HepG2 (cell line): ENCODE data around the gene PSMB11. TPM values are rescaled to one million over a fixed set of nuclear protein-coding genes. Genes with fewer than 3 reads are reported as not detected.

Experiments
- FIP1L1 ChIP-seq: fragments of 200-400 bp; formaldehyde crosslinking; IDR thresholded peaks from 2 replicates; pipeline ENCODE4 v1.6.1; 2018; ENCODE audit warnings: low read depth, mild to moderate bottlenecking, low read length, moderate library complexity, borderline replicate concordance; ENCODE audit not compliant: insufficient read depth
- GATAD1 ChIP-seq: IDR thresholded peaks from 2 replicates; pipeline ENCODE4 v1.6.1; 2016; ENCODE audit warnings: missing genetic modification reagents, missing compliant biosample characterization
- MAZ ChIP-seq, 2 experiments: sonication (generic) in 1 of 2; formaldehyde crosslinking in 1 of 2; IDR thresholded peaks; 2 replicates each; pipeline versions ENCODE4 v1.5.0 to v1.6.1; 2012 to 2020; ENCODE audit warnings: low read depth in 2 of 2, mild to moderate bottlenecking in 2 of 2, borderline replicate concordance in 1 of 2, improper control_type of control experiment in 1 of 2, low read length in 1 of 2, missing genetic modification reagents in 1 of 2, moderate library complexity in 1 of 2
- MTA3 ChIP-seq: sonication (generic); formaldehyde crosslinking; IDR thresholded peaks from 2 replicates; pipeline ENCODE4 v1.4.0; 2020; ENCODE audit warnings: missing genetic modification reagents
- YY1 ChIP-seq: IDR thresholded peaks from 2 replicates; pipeline ENCODE4 v1.6.1; 2011; ENCODE audit warnings: low read length, low read depth, moderate library complexity, mild to moderate bottlenecking; ENCODE audit not compliant: insufficient read depth, insufficient replicate concordance
- ZBTB8A ChIP-seq: sonication (generic); formaldehyde crosslinking; IDR thresholded peaks from 2 replicates; pipeline ENCODE4 v1.4.0; 2020; ENCODE audit warnings: mild to moderate bottlenecking, low read depth, missing genetic modification reagents, borderline replicate concordance
- ZFP41 ChIP-seq: sonication (generic); formaldehyde crosslinking; IDR thresholded peaks from 2 replicates; pipeline ENCODE4 v1.4.0; 2020; ENCODE audit warnings: mild to moderate bottlenecking, missing genetic modification reagents, borderline replicate concordance
- ZNF224 ChIP-seq: sonication (generic); formaldehyde crosslinking; IDR thresholded peaks from 2 replicates; pipeline ENCODE4 v1.5.0; 2020; ENCODE audit warnings: mild to moderate bottlenecking, missing genetic modification reagents
- ZNF552 ChIP-seq: sonication (generic); formaldehyde crosslinking; IDR thresholded peaks from 2 replicates; pipeline ENCODE4 v1.9.0; 2022; ENCODE audit warnings: missing genetic modification reagents, mild to moderate bottlenecking, borderline replicate concordance
- ZNF589 ChIP-seq: sonication (generic); formaldehyde crosslinking; conservative IDR thresholded peaks from 2 replicates; pipeline ENCODE4 v1.8.0; 2022; ENCODE audit warnings: mild to moderate bottlenecking, moderate library complexity, missing genetic modification reagents
- ZNF878 ChIP-seq: sonication (generic); formaldehyde crosslinking; IDR thresholded peaks from 2 replicates; pipeline ENCODE4 v1.8.1; 2023; ENCODE audit warnings: mild to moderate bottlenecking, missing genetic modification reagents, moderate library complexity
- polyA plus RNA-seq, 8 experiments: library from polyadenylated mRNA; depleted of rRNA in 3 of 8; stranded (reverse) in 7 of 8; unstranded in 1 of 8; fragments of >200 nt; fragmentation: Illumina TruSeq in 4 of 8; extraction: Trizol in 4 of 8; gene quantifications; 2 replicates each; pipeline versions ENCODE4 v1.2.1 to v1.2.3, GENCODE V29; 2011 to 2016; ENCODE audit warnings: low read depth in 4 of 8, missing spikeins in 1 of 8, mixed read lengths in 1 of 8; ENCODE audit not compliant: insufficient read depth in 1 of 8
- total RNA-seq, 5 experiments: library from RNA; depleted of rRNA; stranded (reverse); fragments of >200 nt; fragmentation: Illumina TruSeq; extraction: Trizol; gene quantifications; 2 replicates each; pipeline ENCODE4 v1.2.3, GENCODE V29; 2016; ENCODE audit warnings: low read depth in 1 of 5
- TF ChIP-seq, protein P1 (sequence below): sonication (generic); formaldehyde crosslinking; IDR thresholded peaks from 2 replicates; pipeline ENCODE4 v1.4.0; 2020; ENCODE audit warnings: missing genetic modification reagents, borderline replicate concordance
- TF ChIP-seq, protein P2 (sequence below): sonication (generic); formaldehyde crosslinking; IDR thresholded peaks from 2 replicates; pipeline ENCODE4 v1.4.0; 2020; ENCODE audit warnings: mild to moderate bottlenecking, missing genetic modification reagents
- TF ChIP-seq, protein P3 (sequence below), 2 experiments: sonication (generic) in 1 of 2; formaldehyde crosslinking in 1 of 2; IDR thresholded peaks; 2 replicates each; pipeline versions ENCODE4 v1.4.0 to v1.6.1; 2016 to 2020; ENCODE audit warnings: borderline replicate concordance in 1 of 2, low read depth in 1 of 2, mild to moderate bottlenecking in 1 of 2, missing genetic modification reagents in 1 of 2
- TF ChIP-seq, protein P4 (sequence below): IDR thresholded peaks from 2 replicates; pipeline ENCODE4 v1.6.1; 2016; ENCODE audit warnings: mild to moderate bottlenecking

Gene PSMB11
- total and polyA plus RNA-seq, 2 of the 13 experiments (the other 11 are each of a cell fraction or from before 2014, with no cell fraction given): not detected

DNA sequence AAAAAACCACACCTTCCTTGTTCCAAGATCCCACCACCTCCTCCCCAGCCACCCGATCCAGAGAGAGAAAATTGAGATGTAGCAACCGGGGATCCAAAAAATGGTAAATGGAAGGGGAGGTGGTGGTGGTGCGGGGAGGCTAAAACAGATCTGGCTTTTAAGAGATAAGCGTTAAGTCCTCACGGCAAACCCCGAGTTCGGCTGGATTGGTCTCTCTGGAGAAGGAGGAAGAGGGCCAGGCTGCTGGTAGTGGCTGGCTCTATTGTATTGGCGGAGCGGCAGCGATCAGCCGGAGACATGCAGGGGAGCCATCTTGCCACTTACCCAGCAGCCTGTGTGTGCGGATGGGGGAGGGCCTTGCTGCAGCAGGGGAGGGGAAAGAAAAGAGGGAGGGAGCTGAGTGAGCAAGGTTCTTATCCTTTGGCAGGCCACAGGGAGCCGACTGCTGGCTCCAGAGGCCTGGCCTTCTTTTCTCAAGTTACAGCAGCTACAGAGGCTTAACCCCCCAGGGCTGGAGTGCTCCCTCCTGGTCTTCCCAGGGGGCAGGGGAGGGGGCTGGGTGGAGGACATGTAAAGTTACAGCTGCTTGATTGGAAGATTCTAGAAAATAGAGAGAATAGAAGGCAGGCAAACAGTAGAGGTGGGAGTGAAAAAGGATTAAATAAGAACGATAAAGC lies 29.4 kb downstream of the PSMB11 start (continued):
- TF ChIP-seq, protein P1, sequence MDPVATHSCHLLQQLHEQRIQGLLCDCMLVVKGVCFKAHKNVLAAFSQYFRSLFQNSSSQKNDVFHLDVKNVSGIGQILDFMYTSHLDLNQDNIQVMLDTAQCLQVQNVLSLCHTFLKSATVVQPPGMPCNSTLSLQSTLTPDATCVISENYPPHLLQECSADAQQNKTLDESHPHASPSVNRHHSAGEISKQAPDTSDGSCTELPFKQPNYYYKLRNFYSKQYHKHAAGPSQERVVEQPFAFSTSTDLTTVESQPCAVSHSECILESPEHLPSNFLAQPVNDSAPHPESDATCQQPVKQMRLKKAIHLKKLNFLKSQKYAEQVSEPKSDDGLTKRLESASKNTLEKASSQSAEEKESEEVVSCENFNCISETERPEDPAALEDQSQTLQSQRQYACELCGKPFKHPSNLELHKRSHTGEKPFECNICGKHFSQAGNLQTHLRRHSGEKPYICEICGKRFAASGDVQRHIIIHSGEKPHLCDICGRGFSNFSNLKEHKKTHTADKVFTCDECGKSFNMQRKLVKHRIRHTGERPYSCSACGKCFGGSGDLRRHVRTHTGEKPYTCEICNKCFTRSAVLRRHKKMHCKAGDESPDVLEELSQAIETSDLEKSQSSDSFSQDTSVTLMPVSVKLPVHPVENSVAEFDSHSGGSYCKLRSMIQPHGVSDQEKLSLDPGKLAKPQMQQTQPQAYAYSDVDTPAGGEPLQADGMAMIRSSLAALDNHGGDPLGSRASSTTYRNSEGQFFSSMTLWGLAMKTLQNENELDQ (CRISPR knock-in tag): no peak; the same call in 1 of the 2 replicates
- TF ChIP-seq ZBTB8A (CRISPR knock-in tag) (0 out of 2 replicates have a peak, but pooled peaks have one; percentile 37), MAZ (IDR thresholded peaks at IDR 0.05; ENCODE audit: borderline replicate concordance, low read depth, low read length) (peak; percentile 97), MAZ (CRISPR knock-in tag; IDR thresholded peaks at IDR 0.05; ENCODE audit: low read depth) (peak; percentile 85), FIP1L1 (peak; percentile 46; the same call in 1 of the 2 replicates), YY1 (peak; percentile 99), ZNF552 (CRISPR knock-in tag) (0 out of 2 replicates have a peak, but pooled peaks have one; percentile 15), ZNF589 (CRISPR knock-in tag) (no peak), ZNF878 (CRISPR knock-in tag) (no peak), MTA3 (CRISPR knock-in tag) (no peak), ZNF224 (peak; percentile 91; the same call in 1 of the 2 replicates), GATAD1 (CRISPR knock-in tag) (peak; percentile 94), ZFP41 (peak; percentile 74; the same call in 1 of the 2 replicates)
- TF ChIP-seq, protein P2, sequence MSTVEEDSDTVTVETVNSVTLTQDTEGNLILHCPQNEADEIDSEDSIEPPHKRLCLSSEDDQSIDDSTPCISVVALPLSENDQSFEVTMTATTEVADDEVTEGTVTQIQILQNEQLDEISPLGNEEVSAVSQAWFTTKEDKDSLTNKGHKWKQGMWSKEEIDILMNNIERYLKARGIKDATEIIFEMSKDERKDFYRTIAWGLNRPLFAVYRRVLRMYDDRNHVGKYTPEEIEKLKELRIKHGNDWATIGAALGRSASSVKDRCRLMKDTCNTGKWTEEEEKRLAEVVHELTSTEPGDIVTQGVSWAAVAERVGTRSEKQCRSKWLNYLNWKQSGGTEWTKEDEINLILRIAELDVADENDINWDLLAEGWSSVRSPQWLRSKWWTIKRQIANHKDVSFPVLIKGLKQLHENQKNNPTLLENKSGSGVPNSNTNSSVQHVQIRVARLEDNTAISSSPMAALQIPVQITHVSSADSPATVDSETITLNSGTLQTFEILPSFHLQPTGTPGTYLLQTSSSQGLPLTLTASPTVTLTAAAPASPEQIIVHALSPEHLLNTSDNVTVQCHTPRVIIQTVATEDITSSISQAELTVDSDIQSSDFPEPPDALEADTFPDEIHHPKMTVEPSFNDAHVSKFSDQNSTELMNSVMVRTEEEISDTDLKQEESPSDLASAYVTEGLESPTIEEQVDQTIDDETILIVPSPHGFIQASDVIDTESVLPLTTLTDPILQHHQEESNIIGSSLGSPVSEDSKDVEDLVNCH (CRISPR knock-in tag): no peak
- TF ChIP-seq, protein P3, sequence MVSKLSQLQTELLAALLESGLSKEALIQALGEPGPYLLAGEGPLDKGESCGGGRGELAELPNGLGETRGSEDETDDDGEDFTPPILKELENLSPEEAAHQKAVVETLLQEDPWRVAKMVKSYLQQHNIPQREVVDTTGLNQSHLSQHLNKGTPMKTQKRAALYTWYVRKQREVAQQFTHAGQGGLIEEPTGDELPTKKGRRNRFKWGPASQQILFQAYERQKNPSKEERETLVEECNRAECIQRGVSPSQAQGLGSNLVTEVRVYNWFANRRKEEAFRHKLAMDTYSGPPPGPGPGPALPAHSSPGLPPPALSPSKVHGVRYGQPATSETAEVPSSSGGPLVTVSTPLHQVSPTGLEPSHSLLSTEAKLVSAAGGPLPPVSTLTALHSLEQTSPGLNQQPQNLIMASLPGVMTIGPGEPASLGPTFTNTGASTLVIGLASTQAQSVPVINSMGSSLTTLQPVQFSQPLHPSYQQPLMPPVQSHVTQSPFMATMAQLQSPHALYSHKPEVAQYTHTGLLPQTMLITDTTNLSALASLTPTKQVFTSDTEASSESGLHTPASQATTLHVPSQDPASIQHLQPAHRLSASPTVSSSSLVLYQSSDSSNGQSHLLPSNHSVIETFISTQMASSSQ (IDR thresholded peaks at IDR 0.05; ENCODE audit: low read depth): peak; percentile 37; the same call in 1 of the 2 replicates
- TF ChIP-seq, protein P3 (CRISPR knock-in tag; IDR thresholded peaks at IDR 0.05; ENCODE audit: borderline replicate concordance): peak; percentile 61; the same call in 1 of the 2 replicates
- TF ChIP-seq, protein P4, sequence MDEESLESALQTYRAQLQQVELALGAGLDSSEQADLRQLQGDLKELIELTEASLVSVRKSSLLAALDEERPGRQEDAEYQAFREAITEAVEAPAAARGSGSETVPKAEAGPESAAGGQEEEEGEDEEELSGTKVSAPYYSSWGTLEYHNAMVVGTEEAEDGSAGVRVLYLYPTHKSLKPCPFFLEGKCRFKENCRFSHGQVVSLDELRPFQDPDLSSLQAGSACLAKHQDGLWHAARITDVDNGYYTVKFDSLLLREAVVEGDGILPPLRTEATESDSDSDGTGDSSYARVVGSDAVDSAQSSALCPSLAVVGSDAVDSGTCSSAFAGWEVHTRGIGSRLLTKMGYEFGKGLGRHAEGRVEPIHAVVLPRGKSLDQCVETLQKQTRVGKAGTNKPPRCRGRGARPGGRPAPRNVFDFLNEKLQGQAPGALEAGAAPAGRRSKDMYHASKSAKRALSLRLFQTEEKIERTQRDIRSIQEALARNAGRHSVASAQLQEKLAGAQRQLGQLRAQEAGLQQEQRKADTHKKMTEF: peak; percentile 91
